GM21390 (cell line): Measurements from ENCODE around the gene ALDH2.
"Not testable (repeated sequence)": the region's sequence is repeated elsewhere in the genome, so short reads cannot be mapped to it uniquely, and the experiment has no call there.

Experiments
- ATAC-seq: cut with Tn5 transposase; IDR thresholded peaks from one replicate; pipeline ENCODE4 v1.9.1; 2021; ENCODE audit not compliant: unreplicated experiment

The ALDH2 gene

GRCh38 chr12:111823891-111824290, 57.2 kb downstream of the ALDH2 start:
- ATAC-seq, result no peak

- ATAC-seq, result not testable (repeated sequence)
Measured at GRCh38 chr12:111824312-111824711, 57.6 kb downstream of the ALDH2 start.

- ATAC-seq, result no peak
Measured at GRCh38 chr12:111825509-111825908, 58.8 kb downstream of the ALDH2 start.

- ATAC-seq, result no peak
Measured at GRCh38 chr12:111826316-111826715, 59.6 kb downstream of the ALDH2 start.

GRCh38 chr12:111826992-111827391, 60.3 kb downstream of the ALDH2 start:
- no peak for ATAC-seq

GRCh38 chr12:111827907-111828306, 61.2 kb downstream of the ALDH2 start:
- no peak for ATAC-seq

GRCh38 chr12:111828338-111828979, 61.7 kb downstream of the ALDH2 start:
- no peak for ATAC-seq

- not testable (repeated sequence) for ATAC-seq
Measured at GRCh38 chr12:111829635-111830034, 62.9 kb downstream of the ALDH2 start.

- not testable (repeated sequence) for ATAC-seq
Measured at GRCh38 chr12:111834740-111835386, 68.1 kb downstream of the ALDH2 start.

GRCh38 chr12:111835531-111836181, 68.9 kb downstream of the ALDH2 start:
- ATAC-seq, result not testable (repeated sequence)

GRCh38 chr12:111838353-111838752, 71.6 kb downstream of the ALDH2 start:
- no peak for ATAC-seq

- ATAC-seq, result no peak
Measured at GRCh38 chr12:111840807-111841206, 74.1 kb downstream of the ALDH2 start.

- ATAC-seq, result no peak
Measured at GRCh38 chr12:111841236-111841749, 74.6 kb downstream of the ALDH2 start.

GRCh38 chr12:111841750-111842555, 75.2 kb downstream of the ALDH2 start, which contains the start of gene MAPKAPK5:
MAPKAPK5 (plus strand) TSS chr12:111842228; CDS start chr12:111842734, 506 bp downstream.
- ATAC-seq, result peak; percentile 75

GRCh38 chr12:111842556-111843396, 76.0 kb downstream of the ALDH2 start:
- ATAC-seq, result peak; percentile 39

- no peak for ATAC-seq
Measured at GRCh38 chr12:111846016-111846415, 79.3 kb downstream of the ALDH2 start.

- ATAC-seq, result no peak
Measured at GRCh38 chr12:111850526-111850925, 83.8 kb downstream of the ALDH2 start.

- ATAC-seq, result no peak
Measured at GRCh38 chr12:111858186-111858585, 91.5 kb downstream of the ALDH2 start.

GRCh38 chr12:111858778-111859177, 92.0 kb downstream of the ALDH2 start:
- no peak for ATAC-seq

- ATAC-seq, result no peak
Measured at GRCh38 chr12:111864913-111865312, 98.2 kb downstream of the ALDH2 start.
